Fibroblast of lung (primary cell): ENCODE data around the gene SMOC2. TPM values are rescaled to one million over a fixed set of nuclear protein-coding genes. Genes with fewer than 3 reads are reported as not detected.

Source experiments
- DNase-seq, 2 donors: peaks; one replicate each; pipeline versions ENCODE4 v3.0.0 to v3.0.0-alpha.2; 2010; ENCODE audit warnings: low read depth in 2 of 2
- H2AFZ ChIP-seq: 2 replicates; pipeline ENCODE4 v1.5.1; 2012; ENCODE audit warnings: low read length, control low read depth, inconsistent platforms
- H3K27ac ChIP-seq: 2 replicates; pipeline ENCODE4 v1.5.1; 2011; ENCODE audit warnings: low read length, control low read depth; ENCODE audit not compliant: insufficient read depth
- H3K27me3 ChIP-seq: 2 replicates; pipeline ENCODE4 v1.5.1; 2011; ENCODE audit warnings: mild to moderate bottlenecking, low read length; ENCODE audit not compliant: control insufficient read depth, insufficient read depth
- H3K36me3 ChIP-seq: 2 replicates; pipeline ENCODE4 v1.5.1; 2011; ENCODE audit warnings: low read length; ENCODE audit not compliant: control insufficient read depth, insufficient read depth
- H3K4me1 ChIP-seq: 2 replicates; pipeline ENCODE4 v1.5.1; 2011; ENCODE audit warnings: low read length; ENCODE audit not compliant: control insufficient read depth, insufficient read depth; ENCODE audit errors: extremely low read depth
- H3K4me2 ChIP-seq: 2 replicates; pipeline ENCODE4 v1.5.1; 2011; ENCODE audit warnings: low read length, control low read depth; ENCODE audit not compliant: insufficient read depth; ENCODE audit errors: extremely low read depth
- H3K4me3 ChIP-seq, 4 experiments: fragments of 200-600 bp in 1 of 4; sonication (generic) in 1 of 4; replicated peaks in 1 of 4; 2 replicates each; pipeline ENCODE4 v1.5.1; 2011 to 2016; ENCODE audit warnings: low read length in 4 of 4, low read depth in 3 of 4, mild to moderate bottlenecking in 3 of 4, control low read depth in 2 of 4, inconsistent platforms in 1 of 4, mixed read lengths in 1 of 4; ENCODE audit not compliant: insufficient read depth in 1 of 4; ENCODE audit errors: control extremely low read depth in 1 of 4
- H3K79me2 ChIP-seq: 2 replicates; pipeline ENCODE4 v1.5.1; 2012; ENCODE audit warnings: mild to moderate bottlenecking, low read length, inconsistent platforms; ENCODE audit not compliant: control insufficient read depth, insufficient read depth
- H3K9ac ChIP-seq: 2 replicates; pipeline ENCODE4 v1.5.1; 2011; ENCODE audit warnings: mild to moderate bottlenecking, low read length, control low read depth; ENCODE audit not compliant: insufficient read depth
- H3K9me3 ChIP-seq: 2 replicates; pipeline ENCODE4 v1.5.1; 2012; ENCODE audit warnings: low read depth, low read length; ENCODE audit not compliant: control insufficient read depth, insufficient read depth
- H4K20me1 ChIP-seq: 2 replicates; pipeline ENCODE4 v1.5.1; 2011; ENCODE audit warnings: low read length; ENCODE audit not compliant: control insufficient read depth, insufficient read depth; ENCODE audit errors: extremely low read depth
- CTCF ChIP-seq, 2 donors: IDR thresholded peaks in 1 of 2; conservative IDR thresholded peaks in 1 of 2; 1 replicate in 1 of 2; 2 replicates in 1 of 2; pipeline ENCODE4 v1.5.1; 2011 to 2012; ENCODE audit warnings: low read length in 2 of 2, control low read depth in 1 of 2, inconsistent platforms in 1 of 2, low read depth in 1 of 2, mild to moderate bottlenecking in 1 of 2
- EZH2 ChIP-seq: IDR thresholded peaks from 2 replicates; pipeline ENCODE4 v1.5.1; 2012; ENCODE audit warnings: low read length, control low read depth, mild to moderate bottlenecking; ENCODE audit errors: missing control alignments
- polyA minus RNA-seq: library from RNA; depleted of rRNA, polyadenylated mRNA; stranded (reverse); fragments of >200 nt; gene quantifications from 2 replicates; pipeline ENCODE4 v1.2.3, GENCODE V29; 2011; ENCODE audit warnings: low replicate concordance
- polyA plus RNA-seq, 2 donors: library from polyadenylated mRNA; depleted of rRNA in 1 of 2; stranded (reverse) in 1 of 2; unstranded in 1 of 2; fragments of >200 nt; gene quantifications; 2 replicates each; pipeline ENCODE4 v1.2.1, GENCODE V29; 2011 to 2012; ENCODE audit warnings: missing spikeins in 1 of 2
- total RNA-seq: library from RNA; depleted of rRNA; stranded (reverse); fragments of >200 nt; gene quantifications from 2 replicates; pipeline ENCODE4 v1.2.1, GENCODE V29; 2014

SMOC2 gene
- under 0.01 TPM in 1 of 2 replicates, not detected in the other for total RNA-seq
- polyA plus RNA-seq, result 0.02 TPM in 1 of 2 replicates, not detected in the other
- polyA plus RNA-seq (2012), result not detected in 2 replicates
- polyA minus RNA-seq, result not detected in 2 replicates

GRCh38 chr6:168440520-168441433 lies at the start of gene SMOC2:
TSS of gene SMOC2 (plus strand) at chr6:168441184. CDS start at chr6:168441371, 187 bp downstream.
- no peaks in the 10 kb centered on the region for H4K20me1 ChIP-seq
- TF ChIP-seq CTCF (conservative IDR thresholded peaks at IDR 0.05 in 1 of 2, IDR thresholded peaks at IDR 0.05 in 1 of 2; ENCODE audit: low read depth in 1 of 2, low read length in 2 of 2) (no peak), EZH2 (no peak)
- no peak for DNase-seq

GRCh38 chr6:168393126-168393870 lies 47.7 kb upstream of the SMOC2 start:
- H3K79me2 ChIP-seq, result no peaks in the 10 kb centered on the region
- no peaks in the 10 kb centered on the region for H3K9me3 ChIP-seq
- H3K4me2 ChIP-seq, result no peak overlapping the region
- H3K9ac ChIP-seq, result no peak overlapping the region
- H3K27me3 ChIP-seq, result no peaks in the 10 kb centered on the region
- TF ChIP-seq CTCF (conservative IDR thresholded peaks at IDR 0.05 in 1 of 2, IDR thresholded peaks at IDR 0.05 in 1 of 2; ENCODE audit: low read depth in 1 of 2, low read length in 2 of 2) (no peak), EZH2 (no peak)
- no peak for DNase-seq
- no peak overlapping the region for H3K4me3 ChIP-seq
- H3K27ac ChIP-seq, result no peak overlapping the region
- no peaks in the 10 kb centered on the region for H3K36me3 ChIP-seq
- no peaks in the 10 kb centered on the region for H4K20me1 ChIP-seq
- no peaks in the 10 kb centered on the region for H3K4me1 ChIP-seq
- H2AFZ ChIP-seq, result no peak overlapping the region

More at GRCh38 chr6:168440520-168441433, at the start of gene SMOC2:
- Histone ChIP-seq H3K4me1 (no peaks in the 10 kb centered on the region), H3K27me3 (no peaks in the 10 kb centered on the region), H2AFZ (no peak within 1 kb of the TSS), H3K9ac (no peak within 1 kb of the TSS), H3K27ac (no peak within 1 kb of the TSS), H3K79me2 (no peaks in the 10 kb centered on the region), H3K4me3 (no peak within 1 kb of the TSS), H3K4me2 (no peak within 1 kb of the TSS), H3K36me3 (no peaks in the 10 kb centered on the region), H3K9me3 (no peaks in the 10 kb centered on the region)

- Histone ChIP-seq H3K36me3 (no peaks in the 10 kb centered on the region), H3K4me3 (no peak overlapping the region), H3K27ac (no peak overlapping the region), H4K20me1 (no peaks in the 10 kb centered on the region), H3K4me1 (no peaks in the 10 kb centered on the region), H3K9me3 (no peaks in the 10 kb centered on the region), H2AFZ (no peak overlapping the region), H3K4me2 (no peak overlapping the region), H3K27me3 (no peaks in the 10 kb centered on the region), H3K79me2 (no peaks in the 10 kb centered on the region), H3K9ac (no peak overlapping the region)
- TF ChIP-seq CTCF (conservative IDR thresholded peaks at IDR 0.05 in 1 of 2, IDR thresholded peaks at IDR 0.05 in 1 of 2; ENCODE audit: low read depth in 1 of 2, low read length in 2 of 2) (no peak), EZH2 (no peak)
- no peak for DNase-seq
Observed at GRCh38 chr6:168394606-168395005, 46.4 kb upstream of the SMOC2 start.
